Upper lobe of left lung (tissue), 4 donors: ENCODE data around the gene NCF4.

Source experiments
- POLR2A ChIP-seq, 4 donors: fragments of 450-650 bp; IDR thresholded peaks; one replicate each; pipeline ENCODE4 v1.5.1; 2016 to 2017; ENCODE audit warnings: antibody characterized with exemption in 4 of 4, mild to moderate bottlenecking in 2 of 4
- POLR2AphosphoS5 ChIP-seq, 2 donors: sonication (generic); formaldehyde crosslinking; IDR thresholded peaks; one replicate each; pipeline ENCODE4 v1.5.1; 2017; ENCODE audit warnings: antibody characterized with exemption in 2 of 2
- TF ChIP-seq, protein P1 (sequence below), 6 experiments: fragments of 450-650 bp in 4 of 6; fragments of 200-600 bp in 2 of 6; sonication (generic) in 2 of 6; IDR thresholded peaks; one replicate each; pipeline ENCODE4 v1.5.1; 2016 to 2019; ENCODE audit warnings: antibody characterized with exemption in 6 of 6

GRCh38 chr22:36846271-36846670 is 14.5 kb upstream of the NCF4 start:
- TF ChIP-seq POLR2A (IDR thresholded peaks at IDR 0.05) (no peak), POLR2AphosphoS5 (IDR thresholded peaks at IDR 0.05) (no peak)
- TF ChIP-seq, protein P1, sequence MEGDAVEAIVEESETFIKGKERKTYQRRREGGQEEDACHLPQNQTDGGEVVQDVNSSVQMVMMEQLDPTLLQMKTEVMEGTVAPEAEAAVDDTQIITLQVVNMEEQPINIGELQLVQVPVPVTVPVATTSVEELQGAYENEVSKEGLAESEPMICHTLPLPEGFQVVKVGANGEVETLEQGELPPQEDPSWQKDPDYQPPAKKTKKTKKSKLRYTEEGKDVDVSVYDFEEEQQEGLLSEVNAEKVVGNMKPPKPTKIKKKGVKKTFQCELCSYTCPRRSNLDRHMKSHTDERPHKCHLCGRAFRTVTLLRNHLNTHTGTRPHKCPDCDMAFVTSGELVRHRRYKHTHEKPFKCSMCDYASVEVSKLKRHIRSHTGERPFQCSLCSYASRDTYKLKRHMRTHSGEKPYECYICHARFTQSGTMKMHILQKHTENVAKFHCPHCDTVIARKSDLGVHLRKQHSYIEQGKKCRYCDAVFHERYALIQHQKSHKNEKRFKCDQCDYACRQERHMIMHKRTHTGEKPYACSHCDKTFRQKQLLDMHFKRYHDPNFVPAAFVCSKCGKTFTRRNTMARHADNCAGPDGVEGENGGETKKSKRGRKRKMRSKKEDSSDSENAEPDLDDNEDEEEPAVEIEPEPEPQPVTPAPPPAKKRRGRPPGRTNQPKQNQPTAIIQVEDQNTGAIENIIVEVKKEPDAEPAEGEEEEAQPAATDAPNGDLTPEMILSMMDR (IDR thresholded peaks at IDR 0.05): no peak
